IPS-20b (cell line): ENCODE results near the gene MTLN.
"Not testable (repeated sequence)": the region's sequence is repeated elsewhere in the genome, so short reads cannot be mapped to it uniquely, and the experiment has no call there.

Source experiments
- H3K27ac ChIP-seq: one replicate; pipeline ENCODE4 v1.5.1; 2013; ENCODE audit warnings: low read length
- H3K27me3 ChIP-seq: 2 replicates; pipeline ENCODE4 v1.6.1; 2013; ENCODE audit warnings: mild to moderate bottlenecking, low read length, inconsistent platforms; ENCODE audit not compliant: insufficient read depth
- H3K36me3 ChIP-seq: 2 replicates; pipeline ENCODE4 v1.6.1; 2013; ENCODE audit warnings: low read depth, mild to moderate bottlenecking, inconsistent platforms, low read length, moderate library complexity; ENCODE audit not compliant: insufficient read depth
- H3K4me1 ChIP-seq: 2 replicates; pipeline ENCODE4 v1.6.1; 2013; ENCODE audit warnings: mild to moderate bottlenecking, control low read depth, inconsistent platforms, low read length, moderate library complexity; ENCODE audit not compliant: insufficient read depth
- H3K4me3 ChIP-seq: 2 replicates; pipeline ENCODE4 v1.5.1; 2013; ENCODE audit warnings: mild to moderate bottlenecking, low read length, inconsistent platforms
- H3K9ac ChIP-seq: 2 replicates; pipeline ENCODE4 v1.6.1; 2013; ENCODE audit warnings: low read depth, mild to moderate bottlenecking, inconsistent platforms, low read length, moderate library complexity
- H3K9me3 ChIP-seq: 2 replicates; pipeline ENCODE4 v1.6.1; 2013; ENCODE audit warnings: mild to moderate bottlenecking, low read depth, low read length, inconsistent platforms; ENCODE audit not compliant: insufficient read depth

The MTLN gene, protein sequence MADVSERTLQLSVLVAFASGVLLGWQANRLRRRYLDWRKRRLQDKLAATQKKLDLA

GRCh38 chr2:110211938-110212858 is at the start of gene MTLN:
MTLN (minus strand) TSS chr2:110212547; CDS start chr2:110212525, 22 bp downstream.
- H3K4me1 ChIP-seq, result no peaks in the 10 kb centered on the region
- H3K4me3 ChIP-seq, result peak within 1 kb of the TSS; percentile 100
- peak within 1 kb of the TSS; percentile 97 for H3K9ac ChIP-seq
- H3K36me3 ChIP-seq, result peaks cover 10% of the 10 kb centered on the region
- H3K27me3 ChIP-seq, result no peaks in the 10 kb centered on the region
- peak within 1 kb of the TSS; percentile 79 for H3K27ac ChIP-seq
- peaks cover 2% of the 10 kb centered on the region; the same call in 1 of the 2 replicates for H3K9me3 ChIP-seq

- not testable (repeated sequence) for H3K27me3 ChIP-seq, H3K9ac ChIP-seq, H3K27ac ChIP-seq, H3K9me3 ChIP-seq, H3K4me3 ChIP-seq, H3K4me1 ChIP-seq, H3K36me3 ChIP-seq
These were observed 49.6 kb upstream of the MTLN start for GRCh38 chr2:110261910-110262309.

DNA sequence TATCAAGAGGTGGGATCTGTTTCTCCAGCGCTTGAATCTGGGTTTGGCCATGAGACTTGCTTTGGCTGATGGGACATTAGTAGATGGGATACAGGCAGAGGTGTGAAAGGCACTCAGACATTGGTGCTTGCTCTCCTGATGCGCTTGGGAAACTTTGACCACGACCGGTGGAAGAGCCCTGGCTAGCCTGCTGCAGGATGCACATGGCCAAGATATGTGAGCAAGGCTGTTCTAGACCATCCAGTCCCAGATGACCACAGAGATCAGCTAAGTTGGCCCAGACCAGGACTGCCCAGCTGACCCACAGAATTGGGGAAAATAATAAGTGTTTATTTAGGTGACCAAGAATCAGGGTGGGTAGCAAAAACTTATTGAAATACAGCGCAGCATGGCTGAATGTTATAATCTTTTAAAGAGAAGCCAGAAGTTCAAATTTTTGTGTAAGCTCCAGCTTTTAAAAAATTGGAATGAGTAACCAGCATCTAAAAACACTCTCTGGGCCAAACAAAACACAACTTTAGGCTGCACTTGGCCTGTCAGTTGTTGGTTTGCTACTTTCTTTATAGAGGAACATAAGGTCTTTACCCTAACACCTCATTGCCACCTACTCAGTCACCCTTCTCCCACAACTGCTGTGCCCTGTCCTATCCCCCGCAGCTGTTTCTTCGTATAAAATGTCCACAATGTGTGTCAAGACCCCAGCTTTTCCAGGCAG is 35.9 kb upstream of the MTLN start:
- not testable (repeated sequence) for H3K36me3 ChIP-seq, H3K4me3 ChIP-seq, H3K27me3 ChIP-seq, H3K9me3 ChIP-seq, H3K4me1 ChIP-seq, H3K9ac ChIP-seq, H3K27ac ChIP-seq

GRCh38 chr2:110245488-110246435 is 33.4 kb upstream of the MTLN start:
- not testable (repeated sequence) for H3K4me1 ChIP-seq, H3K27me3 ChIP-seq, H3K36me3 ChIP-seq, H3K27ac ChIP-seq, H3K9me3 ChIP-seq, H3K4me3 ChIP-seq, H3K9ac ChIP-seq

DNA sequence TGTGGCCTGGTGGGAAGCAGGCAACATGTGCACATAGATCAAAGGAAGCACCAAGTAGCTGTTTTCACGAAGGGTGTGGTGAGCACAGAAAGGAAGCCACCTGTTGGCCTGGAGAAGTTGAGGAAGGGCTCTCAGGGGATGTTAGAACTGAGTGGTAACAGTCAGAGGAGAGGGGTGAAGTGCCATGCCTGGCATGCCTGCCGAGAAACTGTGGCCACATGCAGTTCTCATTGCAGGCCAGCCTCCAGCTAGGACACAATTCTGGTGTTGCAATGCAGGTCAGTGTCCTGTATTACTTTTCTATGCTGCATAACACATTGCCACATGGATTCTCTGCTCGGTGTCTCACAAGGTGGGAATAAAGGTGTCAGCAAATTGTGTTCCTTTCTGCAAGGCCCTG is 30.9 kb upstream of the MTLN start:
- not testable (repeated sequence) for H3K4me3 ChIP-seq, H3K4me1 ChIP-seq, H3K36me3 ChIP-seq, H3K9ac ChIP-seq, H3K27me3 ChIP-seq, H3K27ac ChIP-seq, H3K9me3 ChIP-seq

GRCh38 chr2:110234514-110234913 is 22.2 kb upstream of the MTLN start:
- not testable (repeated sequence) for H3K27me3 ChIP-seq, H3K4me3 ChIP-seq, H3K9me3 ChIP-seq, H3K36me3 ChIP-seq, H3K27ac ChIP-seq, H3K4me1 ChIP-seq, H3K9ac ChIP-seq

GRCh38 chr2:110229886-110230285 is 17.5 kb upstream of the MTLN start:
- not testable (repeated sequence) for H3K4me1 ChIP-seq, H3K27ac ChIP-seq, H3K4me3 ChIP-seq, H3K27me3 ChIP-seq, H3K9ac ChIP-seq, H3K36me3 ChIP-seq, H3K9me3 ChIP-seq

DNA sequence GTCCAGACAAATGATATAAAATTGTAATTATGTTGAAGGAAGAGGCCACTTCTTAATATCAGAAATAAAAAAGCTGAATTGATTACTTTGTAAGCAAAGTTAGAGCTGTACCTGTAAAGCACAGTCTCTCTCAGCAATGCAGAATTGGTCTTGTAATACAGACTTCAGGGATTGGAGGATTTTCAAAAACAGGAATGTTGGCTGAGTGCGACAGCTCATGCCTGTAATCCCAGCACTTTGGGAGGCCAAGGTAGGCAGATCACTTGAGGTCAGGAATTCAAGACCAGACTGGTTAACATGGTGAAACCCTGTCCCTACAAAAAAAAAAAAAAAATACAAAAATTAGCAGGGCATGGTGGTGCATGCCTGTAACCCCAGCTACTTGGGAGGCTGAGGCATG is 10.3 kb upstream of the MTLN start:
- not testable (repeated sequence) for H3K36me3 ChIP-seq, H3K27ac ChIP-seq, H3K9me3 ChIP-seq, H3K4me3 ChIP-seq, H3K9ac ChIP-seq, H3K27me3 ChIP-seq, H3K4me1 ChIP-seq

GRCh38 chr2:110221938-110222337 is 9.6 kb upstream of the MTLN start:
- Histone ChIP-seq H3K9me3 (no peaks in the 10 kb centered on the region; the same call in 1 of the 2 replicates), H3K4me1 (peaks cover 5% of the 10 kb centered on the region; the same call in 1 of the 2 replicates), H3K36me3 (no peaks in the 10 kb centered on the region), H3K27me3 (no peaks in the 10 kb centered on the region), H3K4me3 (no peak overlapping the region), H3K27ac (no peak overlapping the region), H3K9ac (no peak overlapping the region)

- Histone ChIP-seq H3K9me3 (no peaks in the 10 kb centered on the region; the same call in 1 of the 2 replicates), H3K9ac (no peak overlapping the region), H3K4me1 (peaks cover 5% of the 10 kb centered on the region; the same call in 1 of the 2 replicates), H3K27me3 (no peaks in the 10 kb centered on the region), H3K27ac (no peak overlapping the region), H3K36me3 (no peaks in the 10 kb centered on the region), H3K4me3 (no peak overlapping the region)
These were observed 7.8 kb upstream of the MTLN start for GRCh38 chr2:110220190-110220564.

DNA sequence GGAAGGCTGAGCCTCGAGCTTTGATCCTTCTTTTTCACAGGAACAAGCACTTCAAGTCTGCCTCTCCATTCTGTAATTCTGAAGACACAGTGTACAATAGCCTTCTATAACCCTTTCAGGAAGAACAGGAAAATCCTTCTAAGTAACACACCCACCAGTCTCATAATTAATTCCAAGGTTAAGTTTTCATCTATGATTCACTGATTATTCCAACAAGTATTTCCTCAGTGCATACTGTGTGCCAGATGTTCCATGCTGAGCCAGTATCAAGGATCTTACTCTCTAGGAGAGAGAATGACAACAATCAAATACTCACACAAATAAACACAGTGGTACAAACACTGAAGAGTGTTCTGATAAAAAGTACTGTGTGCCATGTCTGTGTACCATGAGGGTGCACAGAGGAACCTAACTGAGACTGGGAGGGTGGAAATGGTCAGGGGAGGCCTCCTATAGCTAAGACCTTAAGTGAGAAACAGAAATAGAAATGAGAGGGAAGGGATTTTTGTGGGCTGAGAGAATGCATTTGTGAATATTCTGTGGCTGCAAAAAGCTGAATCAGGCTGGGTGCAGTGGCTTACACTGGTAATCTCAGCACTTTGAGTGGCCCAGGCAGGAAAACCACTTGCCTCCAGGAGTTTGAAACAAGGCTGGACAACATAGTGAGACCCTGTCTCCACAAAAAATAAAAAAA is 7.3 kb upstream of the MTLN start:
- Histone ChIP-seq H3K9ac (no peak overlapping the region), H3K4me3 (no peak overlapping the region), H3K4me1 (peaks cover 5% of the 10 kb centered on the region; the same call in 1 of the 2 replicates), H3K27me3 (no peaks in the 10 kb centered on the region), H3K27ac (no peak overlapping the region), H3K36me3 (no peaks in the 10 kb centered on the region), H3K9me3 (no peaks in the 10 kb centered on the region; the same call in 1 of the 2 replicates)
